ENCODE results near the gene OPCML. TPM values are rescaled to one million over a fixed set of nuclear protein-coding genes. Genes with fewer than 3 reads are reported as not detected.

OPCML gene
- total RNA-seq, 1 experiment from 2014 or later: 0.94 TPM

DNA sequence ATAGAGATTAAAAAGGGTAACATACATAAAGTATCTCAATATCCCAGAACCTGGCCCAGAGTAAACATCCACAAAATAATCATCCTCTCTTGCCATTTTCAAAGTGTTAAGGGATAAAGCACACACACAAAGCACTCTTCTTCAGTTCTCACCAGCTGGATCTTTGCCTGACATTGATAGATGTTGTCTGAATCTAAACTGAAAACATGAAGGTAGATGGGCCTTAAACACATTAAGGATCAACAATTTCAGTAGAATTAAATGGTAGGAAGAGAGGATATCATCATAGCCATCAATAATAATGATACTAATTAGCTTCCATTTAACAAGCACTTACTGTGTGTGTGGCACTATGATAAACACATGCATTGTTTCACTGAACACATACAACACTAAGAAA, 261.1 kb downstream of the OPCML start:
- Histone ChIP-seq H4K20me1 (ENCODE audit: control insufficient read depth, insufficient read depth, insufficient read length) (no peaks in the 10 kb centered on the region), H2BK5ac (ENCODE audit: insufficient read length, low read length) (no peak overlapping the region), H3K14ac (ENCODE audit: insufficient read depth, low read length) (no peak overlapping the region), H3K4me2 (ENCODE audit: insufficient read depth, insufficient read length, low read length) (no peak overlapping the region), H3K9ac (ENCODE audit: extremely low read depth, insufficient read length, low read length) (no peak overlapping the region), H2BK15ac (ENCODE audit: low read depth, low read length) (no peak overlapping the region), H4K5ac (ENCODE audit: insufficient read length, low read depth, low read length) (no peak overlapping the region), H2BK12ac (ENCODE audit: insufficient read length, low read depth, low read length) (no peak overlapping the region), H2BK20ac (ENCODE audit: low read depth, low read length, poor library complexity, severe bottlenecking) (no peak overlapping the region), H3K79me1 (ENCODE audit: insufficient read depth, low read depth, low read length, poor library complexity, severe bottlenecking) (no peaks in the 10 kb centered on the region), H3K23ac (ENCODE audit: insufficient read length, low read depth, low read length) (no peak overlapping the region), H3K27me3 (ENCODE audit: insufficient read depth, low read length) (no peaks in the 10 kb centered on the region), H3K56ac (ENCODE audit: insufficient read length, low read depth, low read length) (no peak overlapping the region), H2AK5ac (ENCODE audit: insufficient read length, low read length) (no peak overlapping the region), H2BK120ac (ENCODE audit: low read depth, low read length, poor library complexity, severe bottlenecking) (no peak overlapping the region), H4K8ac (replicated peaks; ENCODE audit: insufficient read length, low read depth, low read length) (no peak overlapping the region), H3K27ac (ENCODE audit: insufficient read length, low read depth, low read length) (no peak overlapping the region), H3K4me1 (ENCODE audit: insufficient read depth, low read length) (no peaks in the 10 kb centered on the region), H3K4ac (ENCODE audit: low read depth, low read length) (no peak overlapping the region), H2AFZ (ENCODE audit: low read length) (no peak overlapping the region), H4K91ac (ENCODE audit: insufficient read length, low read depth, low read length) (no peak overlapping the region), H3K9me3 (ENCODE audit: control insufficient read depth, low read depth, low read length) (no peaks in the 10 kb centered on the region), H3K23me2 (ENCODE audit: insufficient read length, low read depth, low read length, poor library complexity, severe bottlenecking) (no peaks in the 10 kb centered on the region), H3K18ac (ENCODE audit: insufficient read length, low read depth, low read length) (no peak overlapping the region), H3T11ph (ENCODE audit: low read length) (no peak overlapping the region), H3K79me2 (ENCODE audit: insufficient read depth, low read length) (no peaks in the 10 kb centered on the region)
- no peaks in the 10 kb centered on the region; a peak in 1 of 5 replicates for H3K9me3 Mint-ChIP-seq
- H3K4me3 Mint-ChIP-seq: no peak overlapping the region
- no peak overlapping the region for H3K27ac Mint-ChIP-seq
- TF ChIP-seq CTCF (conservative IDR thresholded peaks at IDR 0.05): no peak
- H3K4me1 Mint-ChIP-seq: no peaks in the 10 kb centered on the region
- no peaks in the 10 kb centered on the region; the same call in 1 of the 2 replicates for H3K27me3 Mint-ChIP-seq (ENCODE audit: low read depth)
- no peak for DNase-seq
- H3K36me3 Mint-ChIP-seq (ENCODE audit: insufficient read depth in 1 of 3, low read depth in 3 of 3): peaks cover 0 to 12% (median 4%) of the 10 kb centered on the region in 3 experiments; a peak in 2 of 7 replicates

All from H9 (cell line).